GM18520 (cell line): Measurements from ENCODE around the gene KLHL3.
A peak's percentile ranks its signal among the peaks of the same experiment; 100 is the strongest.
"Not testable (repeated sequence)": the region's sequence is repeated elsewhere in the genome, so short reads cannot be mapped to it uniquely, and the experiment has no call there.

Source experiments
- ATAC-seq: cut with Tn5 transposase; IDR thresholded peaks from one replicate; pipeline ENCODE4 v1.9.1; 2021; ENCODE audit not compliant: unreplicated experiment

KLHL3 gene

GRCh38 chr5:137669811-137670210, 66.1 kb downstream of the KLHL3 start:
- no peak for ATAC-seq

GRCh38 chr5:137668637-137669036, 67.3 kb downstream of the KLHL3 start:
- no peak for ATAC-seq

- ATAC-seq, result no peak
These were observed 68.5 kb downstream of the KLHL3 start for GRCh38 chr5:137667341-137667740.

- ATAC-seq, result no peak
These were observed 69.0 kb downstream of the KLHL3 start for GRCh38 chr5:137666901-137667300.

GRCh38 chr5:137666461-137666850, 69.4 kb downstream of the KLHL3 start:
- ATAC-seq, result peak; percentile 11

- ATAC-seq, result peak; percentile 100
These were observed 70.0 kb downstream of the KLHL3 start for GRCh38 chr5:137665678-137666460.

- peak; percentile 76 for ATAC-seq
These were observed 75.5 kb downstream of the KLHL3 start for GRCh38 chr5:137660349-137660817.

GRCh38 chr5:137659209-137659608, 76.7 kb downstream of the KLHL3 start:
- no peak for ATAC-seq

- no peak for ATAC-seq
These were observed 77.6 kb downstream of the KLHL3 start for GRCh38 chr5:137658324-137658723.

- no peak for ATAC-seq
These were observed 78.8 kb downstream of the KLHL3 start for GRCh38 chr5:137657073-137657472.

- ATAC-seq, result no peak
These were observed 79.3 kb downstream of the KLHL3 start for GRCh38 chr5:137656558-137656957.

- no peak for ATAC-seq
These were observed 84.9 kb downstream of the KLHL3 start for GRCh38 chr5:137651022-137651421.

- ATAC-seq, result no peak
These were observed 86.5 kb downstream of the KLHL3 start for GRCh38 chr5:137649228-137649935.

- ATAC-seq, result no peak
These were observed 87.5 kb downstream of the KLHL3 start for GRCh38 chr5:137648361-137648760.

- no peak for ATAC-seq
These were observed 88.5 kb downstream of the KLHL3 start for GRCh38 chr5:137647401-137647800.

- no peak for ATAC-seq
These were observed 89.1 kb downstream of the KLHL3 start for GRCh38 chr5:137646761-137647160.

- ATAC-seq, result not testable (repeated sequence)
These were observed 92.8 kb downstream of the KLHL3 start for GRCh38 chr5:137643081-137643480.

- ATAC-seq, result no peak
These were observed 93.8 kb downstream of the KLHL3 start for GRCh38 chr5:137642091-137642490.

- ATAC-seq, result no peak
These were observed 94.7 kb downstream of the KLHL3 start for GRCh38 chr5:137641148-137641547.

GRCh38 chr5:137639645-137640044, 96.2 kb downstream of the KLHL3 start:
- no peak for ATAC-seq

- no peak for ATAC-seq
These were observed 97.0 kb downstream of the KLHL3 start for GRCh38 chr5:137638841-137639240.
